Measurements from ENCODE around the gene POLR1B. TPM values are rescaled to one million over a fixed set of nuclear protein-coding genes. Genes with fewer than 3 reads are reported as not detected.

Gene POLR1B
- total RNA-seq, 1 experiment from 2014 or later, result 70.0 TPM

DNA sequence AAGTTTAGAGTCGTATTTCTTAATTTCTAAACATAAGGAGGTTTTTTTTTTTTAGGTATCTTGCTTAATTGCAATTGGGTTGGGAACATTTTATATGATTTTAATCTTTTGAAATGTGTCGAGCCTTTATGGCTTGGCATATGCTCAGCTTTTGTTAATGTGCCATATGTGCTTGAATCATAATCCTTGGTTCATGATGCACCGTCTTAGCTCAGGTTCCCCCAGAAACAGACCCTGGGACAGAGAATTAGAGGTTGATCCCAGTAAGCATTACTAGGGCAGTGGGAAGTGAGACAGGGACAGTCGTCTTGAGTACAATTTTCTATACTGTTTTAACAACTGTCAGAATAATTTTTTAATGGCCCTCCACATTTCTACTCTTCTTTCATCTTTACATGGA, 51.5 kb downstream of the POLR1B start:
- no peaks in the 10 kb centered on the region for H3K9me3 ChIP-seq (ENCODE audit: low read depth, low read length, poor library complexity, severe bottlenecking)
- intact Hi-C loops (cut with micrococcal nuclease; ENCODE audit: unreplicated experiment), result no loop called here
- H3K27ac ChIP-seq (ENCODE audit: low read depth, low read length, poor library complexity, severe bottlenecking), result no peak overlapping the region
- POLR2A ChIA-PET (ENCODE audit: low non-redundant PET), result no interaction called here
- BruUV-seq (replicated peaks), result no TSS peak
- no peak overlapping the region for H3K4me3 ChIP-seq (ENCODE audit: low read depth, low read length, poor library complexity, severe bottlenecking)
- H3K27me3 ChIP-seq (replicated peaks; ENCODE audit: insufficient read depth, low read depth, low read length, poor library complexity), result no peaks in the 10 kb centered on the region
- peaks cover 2% of the 10 kb centered on the region for H3K36me3 ChIP-seq (ENCODE audit: insufficient read depth, low read length, poor library complexity, severe bottlenecking)
- H3K4me1 ChIP-seq (ENCODE audit: insufficient read depth, low read length, poor library complexity, severe bottlenecking), result no peaks in the 10 kb centered on the region
- TF ChIP-seq EZH2 (IDR thresholded peaks at IDR 0.05; ENCODE audit: borderline replicate concordance, low read depth, low read length, poor library complexity, severe bottlenecking), result no peak
- TF ChIP-seq, protein P1, sequence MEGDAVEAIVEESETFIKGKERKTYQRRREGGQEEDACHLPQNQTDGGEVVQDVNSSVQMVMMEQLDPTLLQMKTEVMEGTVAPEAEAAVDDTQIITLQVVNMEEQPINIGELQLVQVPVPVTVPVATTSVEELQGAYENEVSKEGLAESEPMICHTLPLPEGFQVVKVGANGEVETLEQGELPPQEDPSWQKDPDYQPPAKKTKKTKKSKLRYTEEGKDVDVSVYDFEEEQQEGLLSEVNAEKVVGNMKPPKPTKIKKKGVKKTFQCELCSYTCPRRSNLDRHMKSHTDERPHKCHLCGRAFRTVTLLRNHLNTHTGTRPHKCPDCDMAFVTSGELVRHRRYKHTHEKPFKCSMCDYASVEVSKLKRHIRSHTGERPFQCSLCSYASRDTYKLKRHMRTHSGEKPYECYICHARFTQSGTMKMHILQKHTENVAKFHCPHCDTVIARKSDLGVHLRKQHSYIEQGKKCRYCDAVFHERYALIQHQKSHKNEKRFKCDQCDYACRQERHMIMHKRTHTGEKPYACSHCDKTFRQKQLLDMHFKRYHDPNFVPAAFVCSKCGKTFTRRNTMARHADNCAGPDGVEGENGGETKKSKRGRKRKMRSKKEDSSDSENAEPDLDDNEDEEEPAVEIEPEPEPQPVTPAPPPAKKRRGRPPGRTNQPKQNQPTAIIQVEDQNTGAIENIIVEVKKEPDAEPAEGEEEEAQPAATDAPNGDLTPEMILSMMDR (conservative IDR thresholded peaks at IDR 0.05; ENCODE audit: low read depth, low read length), result no peak
- no peak for DNase-seq (ENCODE audit: low spot score)
- CTCF ChIA-PET, result no interaction called here

DNA sequence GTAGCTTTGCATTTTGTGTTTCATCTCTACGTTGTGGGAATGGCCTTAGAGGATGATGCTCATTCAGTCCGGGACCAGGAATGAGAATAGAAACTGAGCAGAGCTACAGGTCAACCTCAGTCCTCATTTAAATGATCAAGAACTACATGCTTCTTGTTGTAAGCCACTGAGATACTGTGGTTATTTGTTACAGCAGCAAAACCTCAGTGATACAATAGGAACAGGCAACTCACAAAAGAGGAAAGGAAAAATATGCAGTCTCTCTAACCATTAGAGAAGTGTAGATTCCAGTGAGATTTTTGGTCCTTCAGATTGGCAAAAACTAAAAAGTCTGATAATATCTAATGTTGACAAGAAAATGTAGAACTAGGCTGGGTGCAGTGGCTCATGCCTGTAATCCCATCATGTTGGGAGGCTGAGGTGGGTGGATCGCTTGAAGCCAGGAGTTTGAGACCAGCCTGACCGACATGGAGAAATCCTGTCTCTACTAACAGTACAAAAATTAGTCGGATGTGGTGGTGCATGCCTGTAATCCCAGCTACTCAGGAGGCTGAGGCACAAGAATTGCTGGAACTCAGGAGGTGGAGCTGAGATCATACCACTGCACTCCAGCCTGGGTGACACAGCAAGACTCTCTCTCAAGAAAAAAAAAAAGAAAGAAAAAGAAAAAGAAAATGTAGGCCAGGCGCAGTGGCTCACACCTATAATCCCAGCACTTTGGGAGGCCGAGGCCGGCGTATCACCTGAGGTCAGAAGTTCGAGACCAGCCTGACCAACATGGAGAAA, 55.5 kb downstream of the POLR1B start:
- intact Hi-C loops (cut with micrococcal nuclease; ENCODE audit: unreplicated experiment), result no loop called here
- ChIA-PET CTCF (no interaction called here), POLR2A (ENCODE audit: low non-redundant PET) (no interaction called here)
- TF ChIP-seq, protein P1 (conservative IDR thresholded peaks at IDR 0.05; ENCODE audit: low read depth, low read length), result no peak
- no peak for TF ChIP-seq EZH2 (IDR thresholded peaks at IDR 0.05; ENCODE audit: borderline replicate concordance, low read depth, low read length, poor library complexity, severe bottlenecking)
- Histone ChIP-seq H3K27ac (ENCODE audit: low read depth, low read length, poor library complexity, severe bottlenecking) (no peak overlapping the region), H3K36me3 (ENCODE audit: insufficient read depth, low read length, poor library complexity, severe bottlenecking) (no peaks in the 10 kb centered on the region), H3K4me1 (ENCODE audit: insufficient read depth, low read length, poor library complexity, severe bottlenecking) (peaks cover 6% of the 10 kb centered on the region), H3K4me3 (ENCODE audit: low read depth, low read length, poor library complexity, severe bottlenecking) (no peak overlapping the region), H3K9me3 (ENCODE audit: low read depth, low read length, poor library complexity, severe bottlenecking) (no peaks in the 10 kb centered on the region), H3K27me3 (replicated peaks; ENCODE audit: insufficient read depth, low read depth, low read length, poor library complexity) (no peaks in the 10 kb centered on the region)
- no peak for DNase-seq (ENCODE audit: low spot score)
- no TSS peak for BruUV-seq (replicated peaks)

DNA sequence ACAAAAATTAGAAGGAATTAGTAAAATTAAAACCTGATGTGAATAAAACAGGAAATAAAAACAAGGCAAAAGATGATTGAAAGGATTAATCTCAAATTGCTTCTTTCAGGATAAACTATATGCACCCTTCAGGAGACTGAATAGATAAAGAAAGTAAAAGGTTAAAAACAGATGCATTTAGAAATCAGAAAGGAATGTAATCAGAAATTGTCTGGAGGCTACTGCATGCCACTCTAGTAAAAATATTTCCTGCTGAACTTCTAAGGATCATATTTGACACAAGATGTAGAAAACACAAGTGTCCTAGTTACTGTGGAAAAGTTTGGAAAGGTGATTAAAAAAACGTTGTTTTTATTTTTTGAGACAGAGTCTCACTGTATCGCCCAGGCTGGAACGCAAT, 58.4 kb downstream of the POLR1B start:
- no TSS peak for BruUV-seq (replicated peaks)
- ChIA-PET POLR2A (ENCODE audit: low non-redundant PET) (no interaction called here), CTCF (interaction anchor here (1.0 to 1.7 kb wide), 2 partner anchors 125 to 126 kb away, joined by 4 to 15 read pairs; no protein-coding TSS in a partner anchor)
- H3K4me3 ChIP-seq (ENCODE audit: low read depth, low read length, poor library complexity, severe bottlenecking), result no peak overlapping the region
- no peaks in the 10 kb centered on the region for H3K36me3 ChIP-seq (ENCODE audit: insufficient read depth, low read length, poor library complexity, severe bottlenecking)
- H3K4me1 ChIP-seq (ENCODE audit: insufficient read depth, low read length, poor library complexity, severe bottlenecking), result peaks cover 6% of the 10 kb centered on the region
- H3K27me3 ChIP-seq (replicated peaks; ENCODE audit: insufficient read depth, low read depth, low read length, poor library complexity), result no peaks in the 10 kb centered on the region
- H3K9me3 ChIP-seq (ENCODE audit: low read depth, low read length, poor library complexity, severe bottlenecking), result no peaks in the 10 kb centered on the region
- no peak for TF ChIP-seq EZH2 (IDR thresholded peaks at IDR 0.05; ENCODE audit: borderline replicate concordance, low read depth, low read length, poor library complexity, severe bottlenecking)
- TF ChIP-seq, protein P1 (conservative IDR thresholded peaks at IDR 0.05; ENCODE audit: low read depth, low read length), result no peak
- intact Hi-C loops (cut with micrococcal nuclease; ENCODE audit: unreplicated experiment), result loop anchor here (1.0 kb wide), 2 partner anchors 126 to 359 kb away; no protein-coding TSS in a partner anchor
- no peak overlapping the region for H3K27ac ChIP-seq (ENCODE audit: low read depth, low read length, poor library complexity, severe bottlenecking)
- DNase-seq (ENCODE audit: low spot score), result no peak

Measured in A673 (cell line).